Muscle of back (tissue), 11 donors: ENCODE measurements around the gene PRKAR1B. TPM values are rescaled to one million over a fixed set of nuclear protein-coding genes. Genes with fewer than 3 reads are reported as not detected.
A peak's percentile ranks its signal among the peaks of the same experiment; 100 is the strongest.
"Not testable (repeated sequence)": the region's sequence is repeated elsewhere in the genome, so short reads cannot be mapped to it uniquely, and the experiment has no call there.

Source experiments
- DNase-seq, 3 donors: peaks; one replicate each; pipeline versions ENCODE4 v3.0.0 to v3.0.0-alpha.2; 2013
- polyA plus RNA-seq, 10 donors: library from polyadenylated mRNA; unstranded; fragments of 120-200 nt; gene quantifications; one replicate each; pipeline ENCODE4 v1.2.1, GENCODE V29; 2013; ENCODE audit not compliant: insufficient read length in 10 of 10

PRKAR1B gene
- polyA plus RNA-seq, 10 donors = 18.4 to 39.6 (median 27.5) TPM

- no peak for DNase-seq
Observed at GRCh38 chr7:625376-625971, 101.6 kb downstream of the PRKAR1B start.

GRCh38 chr7:623464-623863, 103.6 kb downstream of the PRKAR1B start:
- DNase-seq = no peak

- no peak for DNase-seq
Observed at GRCh38 chr7:621572-622285, 105.4 kb downstream of the PRKAR1B start.

GRCh38 chr7:620885-621284, 106.2 kb downstream of the PRKAR1B start:
- DNase-seq = no peak

- DNase-seq = no peak
Observed at GRCh38 chr7:620056-620455, 107.0 kb downstream of the PRKAR1B start.

- no peak for DNase-seq
Observed at GRCh38 chr7:619368-619840, 107.7 kb downstream of the PRKAR1B start.

GRCh38 chr7:618539-619367, 108.3 kb downstream of the PRKAR1B start:
- no peak for DNase-seq

GRCh38 chr7:617614-618538, 109.2 kb downstream of the PRKAR1B start:
- no peak for DNase-seq

- DNase-seq = no peak
Observed at GRCh38 chr7:613442-614140, 113.5 kb downstream of the PRKAR1B start.

- DNase-seq = not testable (repeated sequence)
Observed at GRCh38 chr7:611837-612236, 115.2 kb downstream of the PRKAR1B start.

- no peak for DNase-seq
Observed at GRCh38 chr7:611281-611810, 115.7 kb downstream of the PRKAR1B start.

GRCh38 chr7:610531-611280, 116.4 kb downstream of the PRKAR1B start:
- peak in 1 of 3 donors; percentile 71 for DNase-seq

GRCh38 chr7:610141-610530, 116.9 kb downstream of the PRKAR1B start:
- DNase-seq = no peak

- DNase-seq = no peak
Observed at GRCh38 chr7:609365-609764, 117.7 kb downstream of the PRKAR1B start.

- no peak for DNase-seq
Observed at GRCh38 chr7:608954-609353, 118.1 kb downstream of the PRKAR1B start.

- no peak for DNase-seq
Observed at GRCh38 chr7:608361-608760, 118.7 kb downstream of the PRKAR1B start.

- DNase-seq = no peak
Observed at GRCh38 chr7:607938-608337, 119.1 kb downstream of the PRKAR1B start.

- DNase-seq = no peak
Observed at GRCh38 chr7:605661-606450, 121.2 kb downstream of the PRKAR1B start.
